Cerebellar nuclear complex (tissue), 1 donor: ENCODE data around the gene PDAP1.
"Not testable (repeated sequence)": the region's sequence is repeated elsewhere in the genome, so short reads cannot be mapped to it uniquely, and the experiment has no call there.

Source experiments
- DNase-seq, 2 experiments: peaks; one replicate each; lab custom pipeline; 2025; lab: John Stamatoyannopoulos, UW

Gene PDAP1

DNA sequence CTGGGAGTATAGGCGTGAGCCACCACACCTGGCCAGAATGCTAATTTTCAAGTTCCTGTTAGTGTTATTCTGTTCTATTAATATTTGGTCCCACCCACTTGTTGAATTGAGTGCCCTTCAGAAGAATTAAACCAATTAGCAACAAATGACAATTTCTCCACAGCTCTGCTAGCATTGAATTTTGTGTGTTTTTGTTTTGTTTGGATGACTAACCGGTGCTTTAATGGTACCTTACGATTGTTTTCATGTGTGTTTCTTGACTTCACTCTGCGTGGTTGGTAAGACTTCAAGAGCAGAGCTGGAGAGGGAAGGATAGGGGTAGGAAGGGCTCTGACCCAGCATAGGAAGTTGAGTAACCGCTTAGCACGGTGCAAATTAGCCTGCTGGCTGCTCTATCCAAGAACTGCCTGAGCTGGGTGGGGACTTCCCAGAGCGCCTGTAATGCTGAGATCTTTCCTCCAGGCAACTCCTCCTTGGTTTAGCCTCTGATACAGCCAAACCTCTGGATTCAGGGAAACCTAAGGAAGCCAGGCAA, 29.3 kb downstream of the PDAP1 start:
- no peak for DNase-seq

DNA sequence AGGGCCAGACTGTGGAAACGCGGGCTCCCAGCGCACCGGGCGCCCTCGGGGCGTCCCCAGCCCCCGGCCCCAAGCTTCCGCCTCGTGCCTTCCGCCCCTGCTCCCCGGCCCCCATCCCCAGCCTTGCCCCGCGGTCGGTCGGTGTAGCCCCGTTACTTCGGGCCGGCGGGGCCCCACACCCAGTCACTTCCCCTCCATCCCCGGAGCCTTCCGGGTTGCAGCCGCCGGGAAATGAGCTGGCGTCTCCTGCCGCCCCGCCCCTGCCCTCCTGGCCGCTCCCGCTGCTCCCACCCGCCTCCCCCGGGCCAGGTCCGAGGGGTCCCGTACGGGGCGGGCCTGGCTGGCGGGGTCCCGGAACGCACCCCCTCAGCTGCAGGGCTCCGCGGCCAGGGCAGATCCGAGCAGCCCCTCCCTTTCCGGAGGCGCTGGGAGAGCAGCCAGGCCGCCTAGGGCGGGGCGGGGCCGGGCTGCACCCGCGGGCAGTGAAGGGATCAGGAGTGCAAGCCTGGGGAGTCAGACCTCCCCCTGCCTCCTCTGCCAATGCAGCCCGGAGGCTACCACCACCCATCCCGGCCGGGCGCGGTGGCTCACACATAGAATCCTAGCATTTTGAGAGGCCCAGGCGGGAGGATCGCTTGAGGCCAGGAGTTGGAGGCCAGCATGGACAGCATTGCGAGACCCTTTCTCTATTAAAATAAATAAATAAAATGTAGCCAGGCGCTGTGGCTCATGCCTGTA, 33.2 kb downstream of the PDAP1 start:
- DNase-seq = no peak

DNA sequence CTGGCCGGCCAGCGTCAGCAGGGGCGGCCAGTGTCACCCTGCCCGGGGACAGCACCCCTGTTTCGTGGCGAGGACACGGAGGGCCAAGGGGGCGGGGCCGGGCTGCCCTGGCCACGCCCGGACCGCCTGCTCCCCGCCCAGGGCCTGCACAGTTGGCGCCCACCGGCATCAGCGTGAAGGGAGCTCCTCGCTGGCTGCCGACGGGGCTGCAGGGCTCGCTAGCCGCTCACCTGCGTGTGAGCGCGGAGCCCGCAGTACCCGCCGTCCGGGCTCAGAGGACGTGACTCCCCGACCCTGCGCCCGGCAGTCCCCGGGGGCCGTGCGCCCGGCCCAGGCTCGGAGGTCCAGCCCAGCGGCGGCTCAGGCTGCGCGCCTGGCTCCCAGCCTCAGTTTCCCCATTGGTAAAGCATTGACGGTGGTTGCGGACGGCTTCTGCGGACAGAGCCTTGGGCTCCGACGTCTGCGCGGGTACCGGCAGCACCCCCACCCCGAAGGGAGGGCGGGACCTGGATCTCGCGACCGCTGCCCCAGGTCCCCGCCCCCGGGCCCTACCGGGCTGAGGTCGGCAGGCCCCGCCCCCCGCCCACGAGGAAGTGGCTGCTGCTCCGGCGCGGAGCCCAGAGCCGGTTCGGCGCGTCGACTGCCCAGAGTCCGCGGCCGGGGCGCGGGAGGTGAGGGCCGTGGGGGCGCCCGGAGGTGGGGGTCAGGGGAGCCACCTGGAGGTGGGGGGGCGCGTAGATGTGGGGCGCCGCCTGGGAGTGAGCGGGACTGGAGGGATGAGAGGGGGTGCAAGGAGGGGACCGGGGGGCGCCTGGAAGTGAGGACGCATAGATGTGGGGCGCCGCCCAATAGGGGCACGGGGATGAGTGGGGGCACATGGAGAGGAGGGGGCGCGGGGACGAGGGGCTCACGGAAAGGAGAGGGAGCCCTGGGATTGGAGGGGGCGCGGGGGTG, 34.0 kb downstream of the PDAP1 start, which contains the start of gene ARPC1B:
ARPC1B (plus strand) TSS at position 620 of the 954 bp plus-strand sequence. CDS start 10,985 bp downstream, outside the sequence.
- no peak for DNase-seq

DNA sequence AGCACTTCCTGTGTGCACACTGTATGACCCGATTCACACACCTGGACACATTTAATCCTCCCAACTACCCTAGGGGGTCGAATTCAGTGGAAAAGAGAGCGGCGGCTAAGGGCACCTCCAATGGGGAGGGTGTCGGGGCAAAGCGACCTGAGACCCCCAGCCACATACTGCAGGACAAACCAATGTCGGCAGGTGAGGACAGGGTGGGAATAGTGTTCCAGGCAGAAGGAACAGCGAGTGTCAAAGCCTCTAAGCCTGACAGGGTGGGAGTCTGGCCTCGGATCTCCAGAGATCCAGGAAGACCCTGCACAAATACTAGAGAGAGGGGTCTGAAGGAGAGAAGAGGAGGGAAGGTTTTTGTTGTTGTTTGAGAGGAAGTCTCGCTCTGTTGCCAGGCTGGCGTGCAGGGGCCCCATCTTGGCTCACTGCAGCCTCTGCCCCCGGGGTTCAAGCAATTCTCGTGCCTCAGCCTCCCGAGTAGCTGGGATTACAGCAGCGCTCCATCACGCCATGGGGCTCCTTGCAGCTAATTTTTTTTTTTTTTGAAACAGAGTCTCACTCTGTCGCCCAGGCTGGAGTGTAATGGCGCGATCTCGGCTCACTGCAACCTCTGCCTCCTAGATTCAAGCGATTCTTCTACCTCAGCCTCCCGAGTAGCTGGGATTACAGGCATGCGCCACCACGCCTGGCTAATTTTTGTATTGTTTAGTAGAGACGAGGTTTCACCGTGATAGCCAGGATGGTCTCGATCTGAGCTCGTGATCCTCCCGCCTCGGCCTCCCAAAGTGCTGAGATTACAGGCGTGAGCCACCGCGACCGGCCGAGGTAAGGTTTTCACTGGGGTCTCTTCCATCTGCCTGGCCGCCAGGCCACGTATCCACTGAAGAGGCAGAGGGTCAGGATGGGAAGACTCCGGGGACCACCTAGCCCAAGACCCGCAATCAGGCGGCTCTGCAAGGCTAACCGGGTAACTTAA, 35.0 kb downstream of the PDAP1 start:
- DNase-seq = no peak

DNA sequence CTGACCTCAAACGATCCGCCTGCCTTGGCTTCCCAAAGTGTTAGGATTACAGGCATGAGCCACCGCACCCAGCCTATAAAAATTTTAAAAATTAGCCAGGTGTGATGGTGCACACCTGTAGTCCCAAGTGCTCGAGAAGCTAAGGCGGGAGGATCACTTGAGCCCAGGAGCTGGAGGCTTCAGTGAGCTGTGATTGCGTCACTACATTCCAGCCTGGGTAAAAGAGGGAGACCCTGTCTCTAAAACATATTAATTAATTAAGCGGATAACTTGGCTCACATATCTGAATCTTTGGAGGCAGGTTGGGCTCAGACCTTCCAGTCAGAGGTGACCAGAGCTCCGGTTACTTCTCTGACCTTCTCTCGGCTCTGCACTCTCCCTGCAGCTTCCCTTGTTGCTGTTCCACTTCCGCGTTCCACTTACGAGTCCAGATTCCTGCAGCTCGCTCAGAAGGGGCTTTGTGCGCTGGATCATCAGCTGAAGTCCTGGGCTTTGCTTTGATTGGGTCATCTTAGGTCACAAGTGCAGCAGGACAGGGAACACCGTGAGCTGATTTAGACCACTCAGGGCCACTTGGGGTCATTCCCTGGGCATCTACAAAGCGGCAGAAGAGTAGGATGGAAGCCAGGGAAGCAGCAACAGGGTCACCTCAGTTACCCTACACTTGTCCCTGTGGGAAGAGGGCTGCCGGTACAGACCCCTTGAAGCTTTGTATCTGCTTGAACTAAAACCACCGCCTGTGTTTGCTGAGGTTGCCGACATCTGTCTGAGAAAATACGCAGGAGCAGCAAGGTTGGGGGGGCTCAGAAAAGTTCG, 35.9 kb downstream of the PDAP1 start:
- DNase-seq = no peak

DNA sequence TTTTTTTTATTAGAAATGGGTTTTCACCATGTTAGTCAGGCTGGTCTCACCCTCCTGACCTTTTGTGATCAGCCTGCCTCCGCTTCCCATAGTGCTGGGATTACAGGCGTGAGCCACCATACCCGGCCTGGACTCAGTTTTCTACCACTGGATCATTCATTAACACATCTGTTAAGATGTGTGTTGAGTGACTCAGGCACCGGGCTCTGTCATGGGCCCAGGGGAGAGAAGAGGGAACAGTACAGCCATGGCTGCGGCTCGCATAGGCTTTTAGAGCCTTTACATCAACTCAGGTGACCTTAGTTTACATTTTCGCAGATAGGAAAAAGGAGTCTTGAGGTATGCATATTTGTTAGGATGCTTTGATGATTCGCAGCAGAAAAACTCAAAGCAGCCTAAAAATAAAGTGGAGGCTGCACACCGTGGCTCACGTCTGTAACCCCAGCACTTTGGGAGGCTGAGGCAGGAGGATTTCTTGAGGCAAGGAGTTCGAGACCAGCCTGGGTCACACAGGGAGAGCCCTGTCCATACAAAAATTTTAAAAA, 36.9 kb downstream of the PDAP1 start:
- no peak for DNase-seq

DNA sequence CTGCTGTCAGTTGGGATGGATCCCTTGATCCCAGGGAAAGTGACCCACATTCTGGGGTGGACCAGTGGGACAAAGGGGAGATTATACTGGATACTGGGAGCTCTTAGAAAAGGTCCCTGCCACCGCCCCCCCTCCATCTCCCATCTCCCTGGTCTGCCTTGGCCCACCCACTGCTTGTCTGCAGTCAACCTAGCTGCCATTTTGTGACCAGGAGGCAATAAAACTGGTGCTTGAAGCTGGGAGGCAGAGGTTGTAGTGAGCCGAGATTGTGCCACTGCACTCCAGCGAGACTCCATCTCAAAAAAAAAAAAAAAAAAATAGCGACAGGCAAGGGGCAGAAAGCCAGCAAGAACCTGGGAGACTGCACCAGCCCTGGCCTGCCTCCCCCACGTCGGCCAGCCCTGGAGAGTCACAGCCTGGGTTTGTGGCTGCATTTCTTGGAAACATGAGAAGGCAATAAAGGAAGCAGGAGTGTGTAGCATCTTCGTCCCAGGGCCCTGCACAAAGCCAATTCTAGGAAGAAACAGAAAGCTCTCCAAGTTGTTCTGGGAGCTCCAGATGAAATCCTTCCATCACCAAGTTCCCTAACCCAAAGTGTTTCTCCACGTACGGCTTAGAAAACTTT, 38.5 kb downstream of the PDAP1 start:
- DNase-seq = no peak

DNA sequence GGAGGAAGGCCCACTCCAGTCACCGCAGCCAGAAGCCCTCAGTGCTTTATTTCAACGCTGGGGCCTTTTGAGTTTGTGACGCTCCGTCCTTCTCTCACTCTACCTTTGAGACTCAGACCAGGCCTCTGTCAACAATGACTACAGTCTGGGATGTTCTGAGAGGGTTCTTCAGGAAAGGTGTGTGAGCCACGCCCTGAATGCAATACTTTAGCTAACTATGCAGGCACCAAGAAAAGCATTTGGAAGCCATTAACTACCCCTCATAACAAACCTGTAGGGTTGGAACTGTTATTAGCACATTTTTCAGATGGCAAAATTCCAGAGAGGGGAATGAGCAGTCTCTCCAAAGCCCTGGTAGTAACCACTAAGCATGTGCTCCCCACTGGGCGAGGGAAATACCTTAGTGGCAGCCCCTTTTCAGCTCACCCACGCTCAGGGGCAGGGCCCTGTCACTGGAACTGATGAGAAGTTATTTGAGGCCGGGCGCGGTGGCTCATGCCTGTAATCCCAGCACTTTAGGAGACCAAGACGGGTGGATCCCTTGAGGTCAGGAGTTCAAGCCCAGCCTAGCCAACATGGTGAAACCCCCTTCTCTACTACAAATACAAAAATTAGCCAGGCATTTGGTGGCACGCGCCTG, 39.5 kb downstream of the PDAP1 start:
- DNase-seq = no peak

DNA sequence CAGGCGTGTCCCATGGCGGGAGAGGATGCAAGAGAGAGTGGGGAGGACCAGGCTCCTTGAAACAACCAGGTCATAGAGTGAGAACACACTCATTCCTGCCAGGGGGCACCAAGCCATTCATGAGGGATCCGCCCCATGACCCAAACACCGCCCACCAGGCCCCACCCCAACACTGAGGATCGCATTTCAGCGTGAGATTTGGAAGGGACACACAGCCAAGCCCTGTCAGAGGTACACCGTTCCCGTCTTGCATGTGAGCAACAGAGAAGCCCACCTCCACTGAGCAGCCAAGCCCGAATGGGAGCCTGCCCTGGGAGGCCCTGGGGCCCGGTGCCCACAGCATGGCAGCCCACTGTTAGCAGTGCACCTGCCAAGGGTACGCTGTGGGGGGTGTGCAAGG, 41.8 kb downstream of the PDAP1 start:
- DNase-seq = no peak

DNA sequence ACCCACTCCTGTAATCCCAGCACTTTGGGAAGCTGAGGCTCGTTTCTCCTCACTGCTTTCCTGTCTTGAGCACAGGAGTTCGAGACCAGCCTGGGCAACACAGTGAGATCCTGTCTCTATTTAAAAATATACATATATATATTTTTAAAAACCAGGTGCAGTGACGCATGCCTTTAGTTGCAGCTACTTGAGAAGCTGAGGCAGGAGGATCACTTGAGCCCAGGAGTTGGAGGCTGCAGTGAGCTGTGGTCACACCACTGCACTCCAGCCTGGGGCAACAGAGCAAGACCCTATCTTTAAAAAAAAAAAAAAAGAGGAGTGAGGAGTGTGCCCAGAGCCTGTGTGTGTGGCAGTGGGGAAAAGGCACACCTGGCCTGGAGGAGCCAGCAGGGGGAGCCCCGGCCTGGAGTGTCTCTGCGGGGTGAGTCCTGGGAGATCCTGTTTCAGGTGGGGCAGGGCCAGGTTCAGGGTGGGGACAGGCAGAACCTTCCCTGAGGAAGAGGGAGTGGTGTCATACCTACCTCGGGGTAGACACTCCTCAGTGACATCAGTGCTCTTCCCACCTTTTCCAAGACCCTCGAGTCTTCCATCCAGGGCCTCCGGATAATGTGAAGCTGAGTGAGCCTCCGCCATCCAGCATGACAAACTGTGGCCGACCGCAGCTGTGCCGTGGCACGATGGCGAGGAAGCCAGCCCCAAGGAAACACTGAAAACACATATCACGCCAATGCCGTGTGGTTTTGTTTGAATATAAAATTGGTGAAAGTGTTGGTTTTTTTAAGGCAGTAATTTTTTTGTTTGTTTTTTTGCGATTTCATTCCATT, 42.9 kb downstream of the PDAP1 start:
- DNase-seq = no peak

DNA sequence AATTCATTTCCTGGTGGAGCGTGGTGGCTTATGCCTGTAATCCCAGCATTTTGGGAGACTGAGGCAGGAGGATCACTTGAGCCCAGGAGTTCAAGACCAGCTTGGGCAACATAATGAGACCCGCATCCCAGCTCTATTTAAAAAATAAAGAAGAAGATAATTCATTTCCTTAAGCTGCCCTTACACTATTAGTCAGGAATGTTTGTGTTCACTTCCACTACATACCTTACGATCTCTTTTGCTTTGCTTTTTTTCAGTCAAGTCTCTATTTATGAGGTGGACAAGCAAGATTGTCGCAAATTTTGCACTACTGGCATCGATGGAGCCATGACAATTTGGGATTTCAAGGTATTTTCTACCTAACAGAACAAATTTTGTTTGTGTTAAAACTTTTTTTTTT, 45.1 kb downstream of the PDAP1 start:
- no peak for DNase-seq

DNA sequence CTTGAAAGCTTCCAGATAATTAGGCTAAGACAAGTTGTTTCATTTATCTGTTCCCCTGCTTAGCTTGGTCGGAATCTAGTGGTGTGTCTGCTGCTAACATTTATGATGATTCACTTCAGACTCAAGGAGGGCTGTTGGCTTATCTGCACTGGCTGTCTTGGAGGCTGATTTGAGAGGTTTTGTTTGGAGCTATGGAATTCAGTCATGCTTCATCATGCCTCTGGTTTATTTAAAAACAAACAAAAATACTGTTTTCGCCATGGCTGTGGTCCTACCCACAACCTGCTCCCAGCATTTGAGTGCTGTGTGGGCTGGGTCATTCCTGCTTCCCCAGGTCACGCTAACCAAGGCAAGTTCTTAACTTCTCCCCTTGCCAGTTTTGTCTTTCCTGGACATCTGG, 45.6 kb downstream of the PDAP1 start:
- no peak for DNase-seq

DNA sequence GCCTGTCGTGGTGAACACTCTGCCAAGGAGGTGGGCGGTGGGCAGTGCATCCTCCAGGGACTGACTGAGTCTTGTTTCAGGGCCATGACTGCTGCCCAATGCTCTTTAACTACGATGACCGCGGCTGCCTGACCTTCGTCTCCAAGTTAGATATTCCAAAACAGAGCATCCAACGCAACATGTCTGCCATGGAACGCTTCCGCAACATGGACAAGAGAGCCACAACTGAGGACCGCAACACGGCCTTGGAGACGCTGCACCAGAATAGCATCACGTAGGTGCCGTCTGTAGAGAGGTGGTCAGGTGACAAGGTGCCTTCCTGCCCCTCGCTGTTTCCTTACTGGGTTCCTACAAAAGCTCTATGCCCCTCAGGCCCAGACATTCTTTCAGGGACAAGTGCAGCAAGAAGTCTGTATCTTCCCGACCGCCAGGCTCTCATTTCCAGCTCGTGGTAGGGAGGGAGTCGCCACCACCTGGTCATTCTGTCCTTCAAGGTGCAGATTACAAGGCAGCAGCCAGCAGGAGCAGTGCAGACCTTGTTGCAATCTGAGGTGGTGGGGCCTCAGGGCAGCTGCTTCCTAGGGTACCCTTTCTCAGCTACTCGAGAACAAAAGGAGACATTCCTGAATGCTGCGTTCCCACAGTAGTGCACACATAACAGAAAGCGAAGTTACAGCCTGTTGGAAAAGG, 48.8 kb downstream of the PDAP1 start:
- no peak for DNase-seq

DNA sequence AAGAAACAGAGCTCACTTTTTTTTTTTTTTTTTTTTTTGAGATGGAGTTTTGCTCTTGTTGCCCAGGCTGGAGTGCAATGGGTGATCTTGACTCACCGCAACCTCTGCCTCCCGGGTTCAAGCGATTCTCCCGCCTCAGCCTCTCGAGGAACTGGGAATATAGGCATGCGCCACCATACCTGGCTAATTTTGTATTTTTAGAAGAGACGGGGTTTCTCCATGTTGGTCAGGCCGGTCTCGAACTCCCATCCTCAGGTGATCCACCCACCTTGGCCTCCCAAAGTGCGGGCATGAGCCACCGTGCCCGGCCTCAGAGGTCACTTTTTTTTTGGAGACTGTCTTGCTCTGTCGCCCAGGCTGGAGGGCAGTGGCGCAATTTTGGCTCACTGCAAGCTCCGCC, 49.9 kb downstream of the PDAP1 start:
- DNase-seq = not testable (repeated sequence)

DNA sequence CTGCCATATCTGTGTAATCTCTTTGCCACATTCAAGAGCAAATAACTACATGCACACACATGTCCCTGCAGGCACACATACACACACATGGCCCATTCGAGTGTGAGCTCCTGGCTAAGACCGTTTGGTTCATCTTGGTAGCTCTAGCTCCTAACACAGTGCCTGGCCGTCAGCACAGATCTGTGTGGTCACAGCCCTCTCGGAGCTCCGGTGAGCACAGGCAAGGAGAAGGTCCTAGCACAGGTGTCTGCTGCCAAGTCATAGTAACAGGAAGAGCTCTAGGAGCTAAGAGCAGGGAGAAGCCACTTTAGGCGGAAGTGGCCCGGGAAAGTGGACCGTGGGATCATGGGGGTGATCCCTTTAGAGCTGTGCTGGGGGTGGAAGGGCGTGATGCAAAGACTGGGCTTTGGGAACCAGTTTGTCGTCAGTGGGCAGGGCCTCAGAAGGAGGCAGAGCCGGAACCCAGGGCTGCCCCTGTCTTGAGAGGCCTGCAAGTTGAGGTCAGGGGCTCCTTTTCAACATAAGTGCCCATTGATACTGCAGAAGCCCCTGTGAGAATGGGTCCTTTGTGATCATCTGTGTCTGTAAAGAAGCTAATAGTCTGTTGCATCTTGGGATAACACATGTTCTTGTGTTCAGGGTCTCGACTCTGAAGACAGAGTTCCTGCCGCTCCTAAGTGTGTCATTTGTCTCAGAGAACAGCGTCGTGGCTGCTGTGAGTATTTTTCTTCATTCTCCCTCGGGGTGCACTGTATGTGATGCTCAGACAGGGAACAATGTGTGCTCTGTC, 50.5 kb downstream of the PDAP1 start:
- DNase-seq = no peak

DNA sequence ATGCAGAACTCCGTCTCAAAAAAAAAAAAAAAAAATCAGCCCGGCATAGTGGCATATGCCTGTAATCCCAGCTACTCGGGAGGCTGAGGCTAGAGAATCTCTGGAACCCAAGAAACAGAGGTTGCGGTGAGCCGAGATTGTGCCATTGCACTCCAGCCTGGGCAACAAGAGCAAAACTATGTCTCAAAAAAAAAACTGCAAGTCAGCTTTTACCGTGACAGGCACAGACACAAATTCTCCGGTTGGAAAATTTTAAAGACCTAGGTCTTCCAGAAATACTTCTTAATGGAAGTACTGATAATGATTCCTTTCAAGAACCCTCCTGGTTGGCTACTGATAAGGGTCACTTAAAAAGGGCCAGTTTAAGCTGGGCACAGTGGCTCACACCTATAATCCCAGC, 53.3 kb downstream of the PDAP1 start:
- no peak for DNase-seq

DNA sequence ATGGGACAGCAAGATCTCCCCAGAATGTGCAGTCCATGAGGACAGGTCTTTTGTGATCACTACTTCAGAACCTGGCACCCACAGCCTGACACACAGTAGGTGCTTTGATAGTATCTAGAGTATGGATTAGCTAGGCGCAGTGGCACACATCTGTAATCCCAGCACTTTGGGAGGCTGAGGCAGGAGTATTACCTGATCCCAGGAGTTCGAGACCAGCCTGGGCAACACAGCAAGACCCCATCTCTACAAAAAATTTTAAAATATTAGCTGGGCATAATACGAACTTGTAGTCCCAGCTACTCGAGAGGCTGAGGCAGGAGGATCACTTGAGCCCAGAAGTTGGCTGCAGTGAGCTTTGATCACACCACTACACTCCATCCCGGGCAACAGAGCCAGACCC, 56.1 kb downstream of the PDAP1 start:
- no peak for DNase-seq
